Erythroblast (primary cell): Measurements from ENCODE around the gene NACA2.

Source experiments
- GATA1 ChIP-seq: IDR thresholded peaks from 2 replicates; pipeline ENCODE4 v1.6.1; 2011; ENCODE audit warnings: low read depth, mild to moderate bottlenecking, control low read depth, low read length, moderate library complexity
- POLR2A ChIP-seq: IDR thresholded peaks from 2 replicates; pipeline ENCODE4 v1.6.1; 2011; ENCODE audit warnings: mild to moderate bottlenecking, low read length

DNA sequence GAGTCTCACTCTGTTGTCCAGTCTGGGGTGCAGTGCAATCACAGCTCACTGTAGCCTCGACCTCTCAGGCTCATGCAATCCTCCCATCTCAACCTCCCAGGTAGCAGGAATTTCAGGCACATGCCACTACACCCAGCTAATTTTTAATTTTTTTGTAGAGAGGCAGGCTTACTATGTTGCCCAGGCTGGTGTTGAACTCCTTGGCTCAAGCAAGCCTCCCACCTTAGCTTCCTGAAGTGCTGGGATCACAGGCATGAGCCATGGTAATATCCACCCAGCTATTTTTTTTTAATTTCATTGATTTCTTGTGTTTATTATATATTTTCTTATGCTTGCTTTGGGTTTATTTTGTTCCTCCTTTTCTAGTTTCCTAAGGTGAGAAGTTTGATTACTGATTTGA is 33.9 kb upstream of the NACA2 start:
- TF ChIP-seq POLR2A: no peak
- TF ChIP-seq GATA1: no peak
